GM21360 (cell line): ENCODE data around the gene WDFY4.

Source experiments
- ATAC-seq: cut with Tn5 transposase; IDR thresholded peaks from one replicate; pipeline ENCODE4 v1.9.1; 2021; ENCODE audit warnings: mild to moderate bottlenecking, moderate library complexity; ENCODE audit not compliant: unreplicated experiment

Gene WDFY4

DNA sequence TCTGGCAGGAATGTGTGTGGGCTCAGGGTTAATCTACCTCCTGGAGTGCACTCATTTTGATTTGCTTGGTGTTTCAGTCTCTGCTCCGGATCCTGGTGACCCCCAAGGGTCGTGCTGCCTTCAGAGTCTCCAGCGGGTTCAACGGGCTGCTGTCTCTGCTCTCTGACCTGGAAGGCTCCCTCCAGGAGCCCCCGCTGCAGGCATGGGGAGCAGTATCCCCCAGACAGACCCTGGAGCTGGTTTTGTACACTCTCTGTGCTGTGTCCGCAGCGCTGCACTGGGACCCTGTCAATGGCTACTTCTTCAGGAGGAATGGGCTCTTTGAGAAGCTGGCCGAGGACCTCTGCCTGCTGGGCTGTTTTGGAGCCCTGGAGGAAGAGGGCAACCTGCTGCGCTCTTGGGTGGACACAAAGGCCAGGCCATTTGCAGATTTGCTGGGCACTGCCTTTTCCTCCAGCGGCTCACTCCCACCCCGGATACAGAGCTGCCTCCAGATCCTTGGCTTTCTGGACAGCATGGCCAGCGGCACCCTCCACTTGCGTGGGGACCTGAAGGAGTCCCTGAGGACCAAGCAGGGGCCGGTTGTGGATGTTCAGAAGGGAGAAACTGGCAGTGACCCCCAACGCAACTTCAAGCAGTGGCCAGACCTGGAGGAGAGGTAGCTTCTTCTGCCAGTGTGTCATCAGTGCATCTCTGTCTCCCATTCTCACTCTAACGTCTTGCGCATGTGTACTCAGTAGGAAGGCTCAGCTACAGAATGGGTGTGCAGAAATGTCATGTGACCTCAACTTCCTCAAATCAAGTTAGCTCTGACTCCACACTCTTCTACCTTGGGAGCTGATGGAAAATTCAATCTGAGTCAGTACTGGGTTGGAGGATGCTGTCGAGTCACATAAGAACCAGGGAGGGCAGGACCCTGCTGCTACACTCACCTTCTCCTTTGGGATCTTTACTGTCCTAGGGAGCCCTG, 58.5 kb downstream of the WDFY4 start:
- no peak for ATAC-seq

DNA sequence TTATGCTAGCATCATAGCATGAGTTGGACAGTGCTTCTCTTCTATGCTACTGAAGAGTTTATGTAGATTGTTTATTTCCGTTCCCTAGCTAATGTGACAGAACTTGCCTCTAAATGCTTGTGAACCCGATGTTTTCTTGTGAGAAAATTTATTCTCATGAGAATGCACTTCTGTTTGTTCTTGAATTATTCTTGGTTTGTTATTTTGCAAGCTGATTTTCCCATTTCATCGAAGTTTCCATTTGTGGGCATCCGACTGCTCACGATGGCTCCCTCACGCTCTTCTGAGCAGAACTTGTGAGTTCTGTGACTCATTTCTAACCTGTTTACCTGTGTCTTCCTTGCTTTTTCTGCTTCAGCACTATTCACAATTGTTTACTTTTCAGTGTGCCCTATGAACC, 59.9 kb downstream of the WDFY4 start:
- ATAC-seq: peak; percentile 43

DNA sequence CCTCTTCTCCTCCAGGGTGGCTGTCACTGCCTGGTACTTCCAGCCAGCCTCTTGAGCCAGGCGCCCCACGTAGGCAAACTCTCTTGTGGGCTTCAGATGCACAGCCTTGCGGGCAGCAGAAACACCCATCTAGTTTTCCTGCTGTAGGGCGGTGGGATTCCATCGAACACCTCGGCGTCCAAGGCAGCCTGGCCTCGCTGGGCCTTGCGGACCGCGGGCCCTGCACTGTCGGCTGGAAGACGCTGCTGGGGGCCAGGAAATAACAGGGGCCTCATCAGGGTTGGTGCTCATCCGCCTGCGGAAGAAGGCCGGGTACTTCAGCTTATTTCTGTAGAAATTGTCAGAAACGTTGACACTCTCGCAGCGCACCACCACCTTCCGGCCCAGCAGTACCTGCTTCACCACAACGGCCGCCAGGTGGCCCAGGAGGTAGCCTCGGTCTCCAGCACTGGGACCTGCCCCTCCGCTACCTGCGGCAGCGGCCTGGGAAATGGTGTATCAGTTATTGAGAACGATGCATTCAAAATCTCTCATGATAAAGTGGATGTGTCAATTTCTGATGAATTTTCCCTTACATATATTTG, 61.1 kb downstream of the WDFY4 start:
- no peak for ATAC-seq

DNA sequence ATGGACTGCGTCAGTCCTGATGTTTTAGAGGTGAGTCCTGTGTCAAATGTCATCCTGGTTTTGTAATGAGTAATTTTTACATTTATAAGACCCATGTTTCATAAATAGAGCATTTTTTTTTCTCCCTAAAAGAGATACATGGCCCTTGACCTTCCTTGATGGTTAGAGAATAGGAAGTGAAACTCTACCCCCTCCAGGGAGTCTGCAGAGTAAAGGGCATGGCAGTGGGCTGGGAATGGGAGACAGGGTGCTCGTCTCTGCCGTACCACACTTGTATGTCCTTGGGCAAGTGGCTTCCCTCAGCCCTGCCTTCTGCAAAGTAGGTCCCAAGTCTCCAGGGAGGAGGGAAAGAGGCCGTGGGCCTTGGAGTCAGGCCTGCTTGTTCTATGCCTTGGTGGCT, 63.9 kb downstream of the WDFY4 start:
- no peak for ATAC-seq

DNA sequence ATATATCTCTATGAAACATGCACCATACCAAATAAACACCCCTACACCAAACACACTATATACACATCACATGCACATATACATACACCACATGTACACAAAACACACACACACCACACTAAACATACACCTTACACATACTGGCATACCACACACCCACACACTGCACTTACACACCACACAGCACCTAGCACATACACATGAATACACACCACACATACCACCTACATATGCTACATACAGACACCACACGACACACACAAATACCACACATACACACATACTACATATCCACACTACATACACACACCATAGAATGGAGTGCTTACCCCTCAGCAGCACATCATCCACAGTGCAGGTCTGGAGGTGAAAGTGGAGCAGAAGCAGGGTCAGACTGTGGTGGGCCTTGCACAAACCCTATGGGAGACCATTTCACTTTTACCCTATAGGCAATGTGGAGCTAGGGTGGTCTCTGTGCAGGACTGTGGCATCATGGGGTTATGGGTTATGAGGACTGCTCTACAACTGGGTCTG, 64.6 kb downstream of the WDFY4 start:
- no peak for ATAC-seq

DNA sequence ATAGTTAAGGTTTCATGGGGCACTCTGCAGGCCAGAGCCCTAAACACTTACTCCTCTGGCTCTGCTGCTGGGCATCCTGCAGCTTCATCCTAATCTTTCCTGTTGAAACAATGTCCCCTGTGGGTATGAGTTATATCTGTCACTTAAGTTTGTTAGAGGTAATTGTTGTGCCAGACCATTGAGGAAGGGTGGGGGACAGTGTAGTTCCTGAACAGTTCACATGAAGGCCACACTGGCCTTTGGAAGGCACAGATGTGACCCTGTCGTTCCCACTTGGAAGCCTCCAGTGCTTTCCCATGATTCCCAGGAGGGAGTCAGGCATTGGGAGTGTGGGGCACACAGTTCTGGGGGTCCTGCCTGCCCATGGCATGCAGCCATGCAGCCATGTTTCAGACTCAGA, 65.3 kb downstream of the WDFY4 start:
- no peak for ATAC-seq

DNA sequence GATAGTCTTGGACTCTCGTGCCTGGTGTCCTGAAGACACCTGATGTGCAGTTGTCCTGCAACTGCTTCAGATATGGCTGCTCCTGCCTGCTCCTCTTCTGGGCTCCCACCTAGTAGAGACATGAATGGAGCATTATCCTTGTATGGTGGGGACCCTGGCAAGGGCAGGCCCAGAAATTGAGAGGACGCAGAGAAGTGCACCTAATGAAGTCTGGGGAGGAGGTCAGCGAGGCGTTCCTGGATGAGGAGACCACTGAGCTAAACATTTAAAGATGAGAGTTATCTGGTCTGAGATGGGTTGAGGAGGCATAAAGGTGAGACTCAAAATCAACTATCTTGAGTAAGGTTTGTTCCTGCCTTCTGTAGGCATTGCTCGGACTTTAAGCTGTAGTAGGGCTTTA, 66.3 kb downstream of the WDFY4 start:
- ATAC-seq: no peak

DNA sequence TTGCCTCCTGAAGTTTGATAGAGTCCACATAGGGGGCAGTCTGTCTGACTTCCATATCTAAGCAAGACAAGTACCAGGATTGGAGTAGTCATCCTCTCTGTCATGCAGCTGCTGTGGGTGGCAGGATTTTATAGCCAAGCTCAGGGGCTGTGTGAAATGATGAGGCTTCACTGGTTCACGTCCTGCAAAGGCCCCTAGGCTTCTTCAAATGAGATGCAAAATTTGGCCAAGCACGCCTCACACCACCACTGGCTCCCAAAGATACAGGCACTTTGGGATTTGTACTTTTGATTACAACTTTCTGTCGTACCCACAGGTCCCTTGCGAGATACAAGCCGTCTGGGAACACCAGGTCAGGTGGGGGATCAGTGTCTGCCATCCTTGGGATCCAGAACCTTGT, 67.1 kb downstream of the WDFY4 start:
- no peak for ATAC-seq

DNA sequence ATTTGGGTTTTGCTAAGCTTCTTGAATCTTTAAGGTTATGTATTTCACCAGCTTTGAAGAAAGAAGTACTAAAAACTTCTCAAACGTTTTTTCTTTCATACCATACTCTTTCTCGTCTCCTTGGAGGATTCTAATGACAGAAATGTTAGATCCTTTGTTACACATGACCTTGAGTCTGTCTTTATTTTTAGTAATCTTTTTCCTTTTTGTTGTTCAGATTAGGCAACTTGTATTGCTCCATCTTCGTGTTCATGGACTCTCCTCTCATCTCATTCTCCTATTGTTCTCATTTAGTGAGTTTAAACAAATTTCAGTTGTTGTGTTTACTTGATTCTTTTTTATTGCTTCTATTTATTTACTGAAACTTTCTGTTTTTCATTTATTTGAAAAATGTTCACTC, 73.7 kb downstream of the WDFY4 start:
- no peak for ATAC-seq

DNA sequence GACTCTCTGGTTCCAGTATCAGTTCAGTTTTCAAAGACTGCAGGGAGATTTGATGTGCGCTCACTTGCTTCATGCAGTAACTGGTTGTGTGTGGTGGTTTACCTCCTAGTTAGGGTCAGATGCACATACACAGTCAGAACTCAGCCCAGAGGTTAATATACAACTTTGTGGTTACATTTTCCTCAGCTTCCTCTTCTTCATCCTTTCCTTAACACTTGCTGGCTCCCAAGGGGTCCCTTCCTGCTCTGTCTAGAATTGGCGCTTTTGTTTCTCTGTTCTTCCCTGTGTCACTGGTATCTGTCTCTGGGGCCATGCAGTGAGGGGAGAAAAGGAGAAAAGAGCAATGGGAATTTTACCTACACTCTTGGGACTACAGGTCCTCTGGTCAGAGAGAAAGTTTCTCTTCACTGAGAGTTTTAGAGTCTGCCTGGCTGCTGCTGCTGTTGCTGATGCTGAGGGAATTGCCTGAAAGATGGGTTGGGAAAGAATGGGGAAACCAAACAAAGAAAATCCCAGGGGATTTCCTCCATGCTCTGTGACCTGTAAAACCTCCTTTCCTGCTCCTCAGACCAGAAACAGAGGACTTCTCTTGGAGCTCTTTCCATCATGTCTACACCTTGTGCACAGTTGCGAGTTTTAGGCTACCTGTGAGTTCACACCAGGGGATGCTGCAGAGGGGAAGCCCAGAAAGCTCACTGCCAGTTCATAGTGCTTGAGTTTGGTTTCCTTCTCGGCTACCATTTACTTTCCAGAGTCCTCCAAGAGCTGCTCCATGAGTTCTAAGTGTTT, 74.6 kb downstream of the WDFY4 start:
- ATAC-seq: peak; percentile 54

DNA sequence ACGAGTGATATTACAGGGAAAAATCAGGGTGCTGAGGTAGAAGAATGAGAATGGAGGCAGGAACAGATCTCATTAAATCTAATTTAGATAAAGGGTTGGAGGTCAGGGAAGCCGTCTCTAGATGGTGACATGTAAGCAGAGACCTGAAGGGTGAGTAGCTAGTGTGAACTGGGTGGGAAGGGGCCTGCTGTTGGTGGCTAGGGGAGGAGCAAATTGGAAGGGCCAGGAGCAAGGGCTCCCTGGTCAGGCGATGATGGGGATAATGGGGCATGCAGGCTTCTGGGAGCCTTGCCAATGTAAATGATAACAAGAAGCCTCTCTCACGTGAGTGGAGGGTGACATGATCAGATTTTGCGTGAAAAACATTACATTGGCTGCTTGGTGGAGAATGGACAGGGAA, 76.3 kb downstream of the WDFY4 start:
- no peak for ATAC-seq

DNA sequence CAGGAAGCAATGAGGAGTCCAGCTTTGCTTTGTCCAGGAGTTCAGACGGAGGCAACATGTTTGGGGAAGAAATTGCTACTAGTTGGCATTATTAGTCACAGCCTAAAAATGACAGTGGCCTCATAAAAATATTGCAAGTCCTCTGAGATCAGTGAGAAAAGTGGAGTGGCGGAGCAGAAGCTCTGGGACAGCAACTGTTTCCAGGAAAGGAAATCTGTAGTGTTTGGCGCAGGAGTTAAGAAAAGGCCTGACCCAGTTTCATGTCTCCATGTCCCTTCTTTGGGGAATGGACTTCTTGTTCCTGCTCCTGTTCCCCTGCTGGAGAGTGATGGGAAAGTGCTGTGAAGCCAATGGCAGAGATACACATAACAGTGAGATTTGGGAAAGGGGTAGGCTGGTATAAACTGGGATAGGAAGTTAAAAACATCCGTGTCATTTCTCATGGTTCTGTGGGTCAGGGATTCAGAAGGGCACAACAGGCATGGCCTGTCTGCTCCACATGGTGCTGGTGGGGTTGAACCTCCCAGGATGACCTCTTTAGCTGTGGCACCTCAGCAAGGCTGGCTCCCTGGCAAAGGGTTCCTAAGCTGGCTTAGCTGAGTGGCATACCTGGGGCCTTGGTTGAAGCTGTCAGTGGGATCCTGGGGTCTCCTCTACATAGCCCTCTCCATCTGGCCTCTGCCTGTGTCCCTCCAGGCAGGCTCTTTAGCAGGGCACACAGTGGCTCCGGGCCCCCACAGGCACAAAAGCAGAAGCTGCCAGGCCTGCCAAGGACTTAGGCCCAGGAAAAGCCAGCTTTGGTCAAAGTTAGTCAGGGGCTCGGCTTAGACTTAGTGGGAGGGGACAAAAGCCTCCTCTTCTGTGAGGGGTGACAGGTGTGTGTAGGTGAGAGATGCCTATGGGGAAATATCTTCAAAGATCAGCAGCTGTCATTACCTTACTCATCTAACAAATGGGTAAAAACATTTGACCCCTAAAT, 77.7 kb downstream of the WDFY4 start:
- no peak for ATAC-seq

DNA sequence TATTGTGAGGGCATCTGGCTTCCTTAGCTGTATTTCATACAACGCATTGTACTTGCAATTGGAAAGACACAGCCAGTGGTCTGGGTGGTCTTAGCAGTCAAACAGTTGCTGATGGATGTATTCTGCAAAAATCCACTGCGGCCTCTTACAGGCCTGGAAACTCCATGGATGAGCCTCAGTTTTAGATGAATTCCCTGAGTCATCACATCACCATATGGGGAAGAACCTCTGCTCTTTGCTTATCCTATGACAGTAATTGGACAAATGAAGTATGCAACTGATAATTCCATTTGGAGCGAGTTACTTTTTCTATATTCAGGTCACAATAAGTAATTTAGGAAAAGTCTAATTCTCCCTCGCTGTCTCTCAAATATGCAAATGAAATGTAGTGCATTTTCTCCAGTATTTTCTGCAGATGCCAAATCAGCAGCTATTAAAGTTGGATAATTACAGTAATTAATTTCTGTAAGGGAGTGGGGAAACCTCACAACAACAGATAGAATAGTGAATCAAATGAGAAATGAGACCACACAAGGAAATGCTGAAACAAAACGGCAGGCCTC, 78.8 kb downstream of the WDFY4 start:
- no peak for ATAC-seq

DNA sequence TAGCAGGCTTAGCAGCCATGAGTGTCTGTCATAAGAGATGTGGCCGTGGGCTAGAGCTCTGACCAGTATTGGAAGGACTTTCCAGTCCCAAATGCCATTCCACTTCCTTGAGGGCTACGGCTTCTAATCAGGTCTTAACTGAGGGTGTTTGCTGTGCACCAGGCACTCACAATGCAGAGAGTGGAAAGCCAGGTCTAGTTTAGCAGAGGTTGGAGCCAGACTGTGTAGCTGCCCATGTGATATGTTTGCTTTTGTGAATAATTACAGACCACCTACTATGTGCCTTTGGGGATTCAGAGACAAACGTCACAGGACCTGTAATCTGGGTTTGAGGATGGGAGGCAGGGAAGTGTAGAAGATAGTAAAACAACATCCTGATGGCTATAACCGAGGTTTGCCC, 79.8 kb downstream of the WDFY4 start:
- ATAC-seq: no peak

DNA sequence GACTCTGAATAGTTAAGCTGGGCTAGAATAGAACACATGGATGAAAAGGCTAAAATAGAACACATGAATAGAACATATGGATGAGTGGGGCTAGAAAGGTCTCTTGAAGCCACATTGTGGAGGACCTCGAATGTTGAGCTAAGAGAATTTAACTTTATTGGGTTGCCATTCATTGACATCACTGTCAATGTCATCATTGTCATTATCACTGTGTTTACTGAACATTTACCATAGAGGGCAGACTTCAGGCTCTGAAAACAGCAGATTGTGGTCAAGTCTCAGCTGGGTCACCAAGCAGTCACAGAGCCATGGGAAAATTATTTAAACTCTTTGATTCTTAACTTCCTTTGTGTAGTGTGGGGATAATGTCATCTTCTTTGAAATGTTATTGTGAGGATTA, 80.4 kb downstream of the WDFY4 start:
- no peak for ATAC-seq

DNA sequence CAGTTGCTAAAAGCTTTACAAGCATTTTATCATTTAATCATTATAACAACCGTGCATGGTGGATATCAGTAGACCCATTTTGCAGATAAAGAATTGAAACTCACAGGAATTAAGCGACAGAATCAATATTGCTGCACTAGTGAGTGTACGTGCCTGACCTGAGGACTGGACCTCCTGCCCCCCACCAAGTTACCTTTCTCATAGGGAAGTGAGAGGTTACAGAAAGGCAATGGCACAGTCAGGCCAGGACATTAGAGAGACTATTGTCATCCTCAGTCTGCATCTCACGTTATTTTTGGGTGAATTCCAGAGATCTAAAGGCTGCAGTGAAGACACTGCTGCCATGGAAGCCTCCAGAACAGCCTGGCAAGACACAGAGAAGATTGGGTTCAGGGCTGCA, 80.9 kb downstream of the WDFY4 start:
- no peak for ATAC-seq

DNA sequence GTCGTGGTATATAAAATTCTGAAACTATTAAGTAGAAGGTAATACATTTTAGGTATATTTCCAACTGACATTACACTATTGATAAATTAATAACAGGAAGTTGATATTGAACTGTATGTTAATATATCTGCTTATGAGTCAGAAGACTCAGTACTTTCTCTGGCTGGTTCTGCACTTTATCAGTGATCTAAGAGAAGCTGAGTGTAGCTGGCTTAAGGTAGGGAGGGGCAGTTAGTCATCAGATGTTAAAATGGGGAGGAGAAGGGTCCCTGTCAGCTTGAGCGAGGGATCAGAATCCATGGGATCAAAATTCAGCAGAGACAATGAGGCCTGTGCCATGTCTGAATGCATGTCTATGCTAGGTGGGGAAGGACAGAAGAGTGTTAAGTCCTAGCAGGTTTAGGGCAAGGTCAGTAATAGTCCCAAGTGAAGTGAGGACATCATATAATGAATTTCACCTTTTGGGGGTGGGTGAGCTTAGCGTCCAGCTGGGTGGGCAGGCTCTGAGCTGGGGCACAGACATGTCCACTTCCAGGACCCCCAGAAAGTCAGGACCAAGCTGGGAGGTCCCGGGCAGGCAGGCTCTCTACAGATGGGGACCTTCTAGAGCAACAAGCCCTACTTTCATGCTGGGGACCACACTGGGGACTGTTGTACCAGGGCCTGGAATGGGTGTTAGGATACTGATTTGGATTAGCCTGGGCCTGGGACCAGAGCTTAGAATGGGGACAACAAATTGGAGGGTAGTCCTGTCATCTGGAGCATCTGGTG, 82.9 kb downstream of the WDFY4 start:
- no peak for ATAC-seq

DNA sequence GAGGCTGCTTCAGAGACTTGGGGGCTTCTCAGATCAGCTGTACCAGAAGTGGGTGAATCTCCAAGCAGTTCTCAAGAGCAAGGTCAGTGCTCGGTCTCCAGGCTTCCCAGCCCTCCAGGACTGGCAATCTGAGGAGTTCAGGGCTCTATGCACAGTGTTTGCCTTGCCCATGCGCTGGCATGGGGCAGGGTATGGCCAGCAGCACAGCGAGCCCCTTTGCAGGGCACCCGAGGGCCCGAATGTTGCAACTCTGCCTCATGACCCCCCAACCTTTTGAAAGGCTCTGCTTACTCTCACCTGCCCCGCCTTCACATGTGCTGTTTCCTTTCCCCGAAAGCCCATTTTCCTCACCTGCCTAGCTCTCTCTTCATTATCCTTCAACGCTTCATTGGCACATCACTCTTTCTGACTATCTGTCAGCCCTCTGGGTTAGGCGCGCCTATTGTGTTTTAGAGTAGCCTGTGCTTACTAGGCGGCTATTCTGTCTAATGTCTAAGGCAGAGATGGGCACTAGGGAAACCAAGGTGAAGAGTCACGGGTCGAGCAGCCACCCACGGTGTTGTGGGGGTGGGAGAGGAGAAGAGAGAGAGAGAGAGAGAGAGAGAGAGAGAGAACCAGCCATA, 83.6 kb downstream of the WDFY4 start:
- no peak for ATAC-seq

DNA sequence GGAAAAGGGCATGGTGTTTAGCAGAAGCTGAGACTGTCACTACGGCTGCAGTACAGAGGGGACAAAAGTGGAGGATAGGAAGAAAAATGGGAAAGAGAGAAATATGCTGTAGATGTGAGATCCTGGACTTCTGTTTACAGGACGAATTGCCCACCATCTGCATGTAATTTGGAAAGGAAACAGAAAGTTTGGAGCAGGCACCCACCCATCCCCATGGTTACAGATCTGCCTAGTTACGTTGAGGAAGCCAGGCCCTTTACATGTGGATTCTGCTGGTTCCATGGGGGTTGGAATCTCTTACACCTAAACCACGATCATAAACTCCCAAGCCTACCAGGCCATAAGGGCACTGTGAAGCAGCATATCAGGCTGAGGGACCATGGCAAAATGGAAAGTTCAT, 84.3 kb downstream of the WDFY4 start:
- no peak for ATAC-seq
